Measurements from ENCODE around the gene ZBED4.

- TF ChIP-seq FOXP4 (CRISPR knock-in tag; IDR thresholded peaks at IDR 0.05) (no peak), CBFB (CRISPR knock-in tag; IDR thresholded peaks at IDR 0.05; ENCODE audit: low read depth) (no peak), ARID4B (CRISPR knock-in tag; IDR thresholded peaks at IDR 0.05; ENCODE audit: borderline replicate concordance) (no peak)
- TF ChIP-seq, protein P1, sequence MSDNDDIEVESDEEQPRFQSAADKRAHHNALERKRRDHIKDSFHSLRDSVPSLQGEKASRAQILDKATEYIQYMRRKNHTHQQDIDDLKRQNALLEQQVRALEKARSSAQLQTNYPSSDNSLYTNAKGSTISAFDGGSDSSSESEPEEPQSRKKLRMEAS (CRISPR knock-in tag; IDR thresholded peaks at IDR 0.05): no peak
Observed at GRCh38 chr22:49869845-49870712, 16.4 kb downstream of the ZBED4 start.
